ENCODE results near the gene GRID1.
"Not testable (repeated sequence)": the region's sequence is repeated elsewhere in the genome, so short reads cannot be mapped to it uniquely, and the experiment has no call there.

GRID1 gene

DNA sequence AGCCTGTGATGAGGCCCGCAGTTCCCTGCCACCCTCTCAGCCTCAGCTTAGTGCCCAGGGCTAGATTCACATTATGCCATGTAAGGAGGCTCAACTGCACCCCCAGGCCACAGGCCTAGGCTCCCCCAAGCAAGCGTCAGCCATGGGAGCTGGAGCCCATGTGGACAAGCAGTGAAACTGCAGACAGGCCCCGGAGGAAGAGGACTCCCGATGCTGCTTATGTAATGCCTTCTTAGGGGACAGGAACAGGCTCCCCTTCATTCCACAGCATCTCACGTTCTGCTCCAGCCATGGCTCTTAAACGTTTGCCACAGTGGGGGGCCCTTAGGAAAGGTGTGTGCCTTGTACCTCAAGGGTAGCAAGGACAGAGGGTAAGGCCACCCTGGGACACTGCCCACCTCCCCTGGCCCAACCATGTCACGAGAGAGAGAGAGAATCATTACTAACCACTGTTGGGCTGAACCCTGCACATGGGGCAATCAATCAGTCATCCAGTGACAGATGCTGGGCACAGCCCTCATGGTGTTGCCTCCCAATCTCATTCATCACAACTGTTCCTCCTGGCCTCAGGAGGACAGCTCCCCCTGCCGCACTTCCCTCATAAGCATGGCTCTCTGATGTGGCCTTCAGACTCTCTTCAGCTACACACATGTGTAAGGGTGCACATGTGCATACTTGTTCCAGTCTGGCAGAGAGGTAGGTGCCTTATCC is 263.0 kb downstream of the GRID1 start:
- DNase-seq = peak; percentile 28

DNA sequence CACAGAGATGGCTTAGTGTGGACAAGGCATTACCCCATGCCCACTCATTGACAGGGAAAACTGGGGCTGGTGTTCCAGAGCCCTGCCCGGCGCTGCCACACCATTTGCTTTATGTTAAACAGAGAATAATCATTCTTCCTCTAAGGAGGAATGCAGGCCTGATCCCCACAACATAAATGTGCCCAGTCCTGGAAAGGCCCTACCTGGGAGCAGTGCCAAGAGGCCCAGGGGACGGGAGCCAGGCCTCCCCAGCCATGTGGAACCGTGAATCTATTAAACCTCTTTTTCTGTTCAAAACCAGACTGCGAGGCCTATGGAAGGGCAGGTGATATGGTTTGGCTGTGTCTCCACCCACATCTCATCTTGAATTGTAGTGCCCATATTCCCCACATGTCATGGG is 264.1 kb downstream of the GRID1 start:
- DNase-seq = no peak

DNA sequence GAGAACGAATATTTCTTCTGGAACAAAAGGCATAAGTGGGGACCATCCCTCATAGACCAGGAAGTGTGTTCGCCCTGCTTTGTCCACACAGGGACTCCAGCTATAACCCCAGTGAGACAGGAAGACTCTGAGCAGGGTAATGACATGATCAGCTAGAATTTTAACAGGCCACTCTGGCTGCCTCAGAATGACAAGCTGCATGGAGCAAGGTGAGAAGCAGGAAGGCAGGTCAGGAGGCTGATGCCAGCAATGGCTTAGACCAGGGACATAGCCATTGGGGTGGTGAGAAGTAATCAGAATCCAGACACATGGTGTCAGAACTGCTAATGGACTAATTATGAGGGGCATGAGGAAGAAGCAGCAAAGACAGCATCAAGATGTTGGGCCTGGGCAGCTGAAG is 264.6 kb downstream of the GRID1 start:
- no peak for DNase-seq

DNA sequence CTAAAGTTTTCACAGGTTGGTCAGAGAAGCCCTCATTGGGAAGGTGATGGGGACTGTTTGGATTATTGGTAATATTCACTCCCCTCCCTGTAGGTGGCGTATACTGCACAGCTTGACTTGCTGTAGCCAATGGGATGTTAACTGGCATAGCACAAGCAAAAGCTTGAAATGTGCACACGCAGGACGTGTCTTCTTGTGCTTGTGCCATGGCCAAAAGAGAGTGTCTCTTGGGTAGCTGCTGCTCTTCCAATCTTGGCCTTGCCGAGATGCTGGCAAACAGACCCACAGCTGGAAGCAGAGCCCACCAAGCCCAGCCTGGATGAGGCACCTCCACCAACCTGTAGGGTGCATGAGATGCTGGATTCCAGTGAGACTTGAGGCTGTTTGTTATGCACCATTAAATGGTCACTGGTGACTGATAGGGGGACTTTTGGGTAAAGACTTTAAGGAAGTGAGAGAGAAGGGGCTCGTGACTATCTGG is 266.0 kb downstream of the GRID1 start:
- peak; percentile 67 for DNase-seq

DNA sequence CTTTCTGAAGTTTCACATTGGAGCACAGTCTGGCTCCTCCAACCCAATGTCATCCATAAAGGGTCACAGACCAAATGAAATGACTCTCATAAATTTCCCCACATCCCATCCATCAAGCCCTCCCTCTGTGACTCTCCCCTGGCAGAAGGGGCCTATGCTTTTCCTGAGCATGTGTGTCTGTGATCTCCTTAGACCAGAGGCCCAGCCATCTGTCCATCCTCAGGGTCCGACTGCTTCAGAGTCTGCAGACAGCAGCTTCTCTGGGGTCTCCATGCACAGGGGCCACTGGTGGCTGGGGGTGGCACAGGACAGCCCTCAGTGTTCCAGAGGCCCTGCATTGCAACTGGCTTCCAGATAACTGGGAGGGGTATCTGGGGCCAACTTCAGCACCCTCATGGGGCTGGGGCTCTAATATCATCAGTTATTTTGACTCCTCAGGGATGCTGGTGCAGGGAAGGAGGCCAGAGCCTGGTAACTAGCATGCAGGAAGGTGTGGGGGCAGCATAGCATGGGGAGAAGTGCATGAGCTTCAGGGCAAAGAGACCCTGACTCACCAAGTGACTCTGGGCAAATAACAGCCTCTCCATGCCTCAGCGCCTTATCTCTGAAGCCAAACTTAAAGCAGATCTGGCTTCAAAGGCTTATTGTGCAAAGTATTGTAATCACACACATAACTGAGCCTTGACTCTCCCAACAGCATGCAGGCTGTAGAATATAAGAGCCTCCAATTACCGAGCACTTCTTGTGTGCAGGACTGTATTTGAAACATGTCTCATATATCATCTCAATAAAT is 266.9 kb downstream of the GRID1 start:
- no peak for DNase-seq

DNA sequence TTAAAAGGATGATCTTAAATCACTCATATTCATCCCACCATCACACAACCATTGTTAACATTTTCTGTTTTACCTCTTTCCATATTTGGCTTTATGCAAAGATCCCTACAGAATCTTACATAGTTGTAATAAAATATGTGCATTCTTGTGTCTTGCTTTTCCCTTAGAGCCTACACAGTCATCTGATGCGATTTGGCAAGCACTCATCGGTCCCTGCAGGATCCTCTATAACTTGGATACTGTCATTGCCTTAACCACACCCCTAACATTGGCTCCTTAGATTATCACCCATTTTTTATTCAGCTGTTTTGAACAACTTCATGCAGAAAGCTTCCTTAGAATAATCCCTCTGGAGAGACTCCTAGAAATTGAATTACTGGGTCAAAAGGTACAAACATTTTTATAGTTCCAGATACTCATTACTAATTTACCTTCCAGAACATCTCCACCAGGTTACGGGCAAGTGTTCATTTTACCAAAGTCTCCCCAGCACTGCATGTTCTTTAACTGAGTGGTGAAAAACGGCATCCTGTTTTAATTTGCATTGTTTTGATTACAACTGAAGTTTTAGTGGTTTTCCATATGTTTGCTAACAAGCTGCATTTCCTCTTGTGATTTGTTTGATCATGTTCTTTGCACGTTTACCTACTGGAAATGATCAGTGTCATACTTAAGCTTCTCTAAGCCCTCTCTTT is 268.3 kb downstream of the GRID1 start:
- DNase-seq = no peak

DNA sequence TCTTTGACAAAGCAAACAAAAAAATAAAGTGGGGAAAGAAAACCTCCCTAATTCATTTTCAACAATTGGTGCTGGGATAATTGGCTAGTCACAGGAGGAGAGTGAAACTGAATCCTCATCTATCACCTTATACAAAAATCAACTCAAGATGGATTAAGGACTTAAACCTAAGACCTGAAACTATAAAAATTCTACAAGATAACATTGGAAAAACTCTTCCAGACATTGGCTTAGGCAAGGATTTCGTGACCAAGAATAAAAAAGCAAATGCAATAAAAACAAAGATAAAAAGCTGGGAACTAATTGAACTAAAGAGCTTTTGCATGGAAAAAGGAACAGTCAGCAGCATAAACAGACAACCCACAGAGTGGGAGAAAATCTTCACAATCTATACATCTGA is 271.5 kb downstream of the GRID1 start:
- peak; percentile 2 for DNase-seq

DNA sequence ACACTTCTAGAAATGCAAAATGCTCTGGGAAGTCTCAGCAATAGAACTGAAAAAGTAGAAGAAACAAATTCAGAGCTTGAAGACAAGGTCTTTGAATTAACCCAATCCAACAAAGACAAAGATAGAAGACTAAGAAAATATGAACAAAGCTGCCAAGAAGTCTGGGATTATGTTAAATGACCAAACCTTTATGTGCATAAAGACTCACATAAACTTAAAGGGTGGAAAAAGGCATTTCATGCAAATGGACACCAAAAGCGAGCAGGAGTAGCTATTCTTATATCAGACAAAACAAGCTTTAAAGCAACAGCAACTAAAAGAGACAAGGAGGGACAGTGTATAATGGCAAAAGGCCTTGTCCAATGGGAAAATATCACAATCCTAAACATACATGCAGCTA is 274.3 kb downstream of the GRID1 start:
- DNase-seq = not testable (repeated sequence)

DNA sequence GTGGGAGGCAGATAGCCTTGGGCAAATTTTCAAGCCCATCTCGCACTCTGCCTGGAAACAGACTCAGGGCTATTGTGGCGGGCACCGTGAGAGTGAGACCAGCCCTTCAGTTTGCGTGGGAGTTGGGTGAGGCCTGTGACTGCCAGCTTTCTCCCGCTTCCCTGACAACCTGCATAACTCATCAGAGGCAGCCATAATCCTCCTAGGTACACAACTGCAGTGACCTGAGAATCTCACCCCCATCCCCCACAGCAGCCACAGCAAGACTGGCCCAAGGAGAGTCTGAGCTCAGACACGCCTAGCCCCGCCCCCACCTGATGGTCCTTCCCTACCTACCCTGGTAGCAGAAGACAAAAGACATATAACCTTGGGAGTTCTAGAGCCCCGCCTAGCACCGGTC is 275.4 kb downstream of the GRID1 start:
- peak; percentile 32 for DNase-seq

DNA sequence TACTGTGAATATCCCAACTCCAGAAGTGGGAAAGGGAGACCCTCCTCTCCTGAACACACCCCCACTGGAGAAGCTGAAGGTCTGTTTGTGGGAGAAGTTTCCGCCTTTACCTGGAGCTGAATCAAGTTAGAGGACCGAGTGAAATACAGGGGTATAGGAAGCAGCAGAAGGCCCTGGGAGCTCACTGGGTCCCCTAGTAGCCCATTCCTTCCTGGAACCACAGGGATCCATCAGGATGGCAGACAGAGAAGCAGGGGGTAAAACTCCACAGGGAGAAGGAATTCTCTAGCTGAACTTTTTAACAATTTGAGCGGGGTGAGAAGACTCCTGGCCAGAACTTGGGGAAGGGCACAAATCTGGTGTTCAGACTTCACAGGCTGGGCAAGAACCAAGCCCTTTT is 275.8 kb downstream of the GRID1 start:
- peak; percentile 27 for DNase-seq

DNA sequence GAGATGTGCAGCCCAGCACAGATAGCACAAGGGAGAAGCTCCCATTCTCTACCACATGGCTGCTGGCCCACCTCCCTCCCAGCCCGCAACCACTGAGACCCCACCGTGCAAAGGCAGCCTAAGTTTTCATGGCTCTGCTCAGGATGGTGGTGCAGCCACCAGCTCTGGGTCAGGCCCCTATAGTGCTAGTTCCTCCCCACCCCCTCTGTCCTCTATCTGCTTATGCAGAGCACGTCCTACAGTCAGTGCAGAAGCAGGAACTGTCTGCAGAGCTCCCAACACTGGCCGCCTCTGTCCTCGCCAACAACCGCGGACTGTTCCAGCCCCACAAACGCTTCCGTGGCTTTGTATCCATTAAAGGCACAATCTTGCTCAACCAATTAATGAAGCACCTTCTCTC is 278.9 kb downstream of the GRID1 start:
- DNase-seq = no peak

DNA sequence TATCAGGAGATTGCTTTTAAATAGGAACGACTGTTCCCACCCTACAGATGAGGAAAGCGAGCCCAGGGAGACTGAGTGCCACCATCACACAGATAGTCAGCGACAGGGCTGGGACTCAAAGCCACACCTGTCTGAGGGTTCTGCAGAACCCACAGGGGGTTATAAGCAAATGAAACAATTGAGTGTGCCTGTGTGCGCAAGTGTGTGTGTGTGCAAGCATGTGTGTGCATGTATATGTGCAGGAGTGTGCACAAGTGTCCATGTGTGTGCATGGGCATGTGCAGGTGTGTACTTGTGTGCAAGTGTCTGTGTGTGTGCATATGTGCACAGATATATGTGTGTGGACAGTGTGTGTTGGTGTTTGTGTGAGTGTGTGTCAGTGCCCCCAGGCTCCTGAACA is 280.2 kb downstream of the GRID1 start:
- no peak for DNase-seq

DNA sequence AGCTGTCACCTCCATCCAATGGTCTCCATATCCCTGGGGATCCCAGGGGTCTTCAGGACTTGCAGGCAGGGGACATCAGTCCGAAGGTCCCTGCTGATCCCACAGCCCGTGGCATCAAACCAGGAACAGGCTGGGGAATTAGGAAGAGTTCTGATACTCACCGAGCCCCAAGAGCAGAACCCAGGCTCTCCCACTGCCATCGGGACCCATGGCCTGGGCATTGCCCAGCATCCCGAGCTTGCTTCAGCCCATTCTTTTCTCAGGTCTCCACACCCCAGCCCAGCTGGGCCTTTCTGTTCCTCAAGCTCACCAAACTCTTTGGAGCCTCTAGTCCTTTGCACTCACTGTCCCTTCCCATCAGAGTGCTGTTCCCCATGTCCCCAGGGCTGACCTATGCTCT is 280.9 kb downstream of the GRID1 start:
- no peak for DNase-seq

DNA sequence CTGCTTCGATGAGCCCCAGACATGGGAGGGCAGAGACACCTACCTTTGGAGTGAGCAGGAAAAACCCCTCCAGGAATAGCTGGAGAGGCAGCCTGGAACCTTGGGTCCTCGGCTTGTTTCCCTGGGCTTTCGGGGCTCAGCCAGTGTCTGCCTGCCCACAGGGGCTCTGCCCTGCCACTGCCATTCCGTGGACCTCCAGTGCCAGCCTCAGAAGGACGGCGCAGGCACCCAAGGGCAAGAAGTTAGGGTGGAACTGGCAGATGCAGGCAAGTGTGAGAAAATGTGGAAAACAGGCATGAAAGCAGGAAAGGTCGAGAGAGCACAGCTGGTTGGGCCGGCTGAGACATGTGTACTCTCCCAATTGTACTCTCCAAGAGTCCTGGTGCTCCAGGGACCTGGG is 281.5 kb downstream of the GRID1 start:
- no peak for DNase-seq

DNA sequence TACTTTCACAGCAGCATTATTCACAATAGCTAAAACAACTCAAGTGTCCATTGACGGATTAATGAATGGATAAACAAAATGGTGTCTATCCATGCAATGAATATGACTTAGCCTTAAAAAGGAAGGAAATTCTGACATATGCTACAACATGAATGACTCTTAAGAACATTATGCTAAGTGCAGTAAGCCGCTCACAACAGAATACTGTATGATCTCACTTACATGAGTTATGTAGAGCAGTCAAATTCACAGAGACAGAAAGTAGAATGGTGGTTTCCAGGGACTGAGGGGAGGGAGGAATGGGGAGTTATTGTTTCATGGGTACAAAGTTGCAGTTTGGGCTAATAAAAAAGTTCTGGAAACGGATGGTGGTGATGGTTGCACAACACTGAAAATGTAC is 282.0 kb downstream of the GRID1 start:
- DNase-seq = no peak

DNA sequence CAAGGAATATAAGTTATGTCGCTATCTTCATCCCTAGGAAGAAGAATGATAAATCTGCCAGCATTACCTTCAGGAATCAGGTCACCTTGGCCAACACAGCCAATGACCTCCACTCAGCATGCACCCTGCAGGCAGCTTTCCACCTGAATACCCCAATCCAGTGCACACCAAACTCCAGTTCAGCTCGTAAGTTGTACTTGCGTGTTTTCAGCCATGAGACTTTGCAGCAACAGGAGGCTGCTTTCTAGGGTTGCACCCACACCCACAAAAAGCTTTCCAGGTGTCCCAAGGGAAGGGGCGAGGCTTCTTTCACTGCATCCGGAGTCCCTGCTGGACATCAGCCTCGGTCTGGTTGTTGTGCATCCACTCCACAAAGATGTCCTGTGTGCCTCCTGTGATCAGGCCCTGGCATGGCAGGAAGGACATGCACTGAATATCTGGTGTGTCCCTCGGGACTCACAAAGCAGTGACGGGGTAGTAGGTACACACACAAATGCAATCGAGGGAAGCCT is 282.9 kb downstream of the GRID1 start:
- DNase-seq = no peak

DNA sequence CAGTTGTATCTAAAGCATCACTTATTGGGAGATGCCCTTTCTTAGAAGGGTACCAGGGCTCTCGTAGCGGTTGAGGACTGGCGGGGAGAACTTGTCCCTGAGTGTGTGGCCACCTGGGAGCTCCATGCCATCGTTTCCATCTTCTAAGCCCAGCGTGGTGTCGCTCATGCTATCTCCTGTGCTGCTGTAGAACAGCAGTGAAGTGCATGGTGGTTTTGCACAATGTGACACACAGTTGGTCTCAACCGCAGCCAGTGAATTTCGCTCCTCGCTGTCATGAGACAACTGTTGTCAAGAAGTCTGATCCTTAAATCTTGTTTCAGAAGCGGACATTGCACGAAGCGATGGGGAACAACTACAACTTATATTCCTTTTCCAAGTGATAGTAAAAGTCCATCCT is 283.4 kb downstream of the GRID1 start:
- no peak for DNase-seq

DNA sequence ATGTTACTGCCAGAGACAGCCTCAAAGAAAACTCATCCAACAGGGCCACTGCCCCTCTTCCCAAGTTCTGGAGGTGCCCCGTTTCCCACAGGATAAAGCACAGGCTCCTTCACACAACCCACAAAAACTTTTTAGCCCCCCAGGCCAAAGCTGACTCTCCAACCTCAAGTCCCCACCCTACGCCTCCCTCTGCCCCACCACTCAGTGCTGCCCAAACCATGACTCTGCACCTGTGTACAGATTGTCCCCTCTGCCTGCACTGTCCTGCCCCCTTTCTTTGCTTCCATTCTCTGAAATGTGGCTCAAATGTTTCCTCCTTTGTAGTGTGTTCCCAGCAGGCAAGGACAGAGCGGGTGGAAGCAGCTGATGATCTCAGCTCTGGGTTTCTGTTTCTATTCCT is 284.0 kb downstream of the GRID1 start:
- no peak for DNase-seq

DNA sequence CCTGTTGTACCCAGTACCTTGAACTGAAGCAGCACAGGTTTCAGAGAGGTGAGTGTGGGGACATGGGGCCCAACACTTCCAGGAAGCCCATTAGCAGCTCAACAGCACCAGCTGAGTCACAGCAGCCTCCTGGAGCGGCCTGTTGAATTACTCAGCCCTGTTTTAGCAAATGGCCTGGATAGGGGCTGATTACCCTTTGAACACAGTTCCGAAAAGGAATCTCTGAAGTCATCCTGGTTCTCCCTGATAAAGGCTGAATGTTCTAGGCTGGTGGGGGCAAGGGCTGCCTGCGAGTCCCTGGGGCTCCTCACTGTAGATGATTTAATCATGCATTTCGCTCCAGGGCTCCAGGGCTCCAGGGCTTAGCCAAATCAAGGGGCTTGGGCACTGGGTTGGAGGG is 287.5 kb downstream of the GRID1 start:
- DNase-seq = peak; percentile 11

DNA sequence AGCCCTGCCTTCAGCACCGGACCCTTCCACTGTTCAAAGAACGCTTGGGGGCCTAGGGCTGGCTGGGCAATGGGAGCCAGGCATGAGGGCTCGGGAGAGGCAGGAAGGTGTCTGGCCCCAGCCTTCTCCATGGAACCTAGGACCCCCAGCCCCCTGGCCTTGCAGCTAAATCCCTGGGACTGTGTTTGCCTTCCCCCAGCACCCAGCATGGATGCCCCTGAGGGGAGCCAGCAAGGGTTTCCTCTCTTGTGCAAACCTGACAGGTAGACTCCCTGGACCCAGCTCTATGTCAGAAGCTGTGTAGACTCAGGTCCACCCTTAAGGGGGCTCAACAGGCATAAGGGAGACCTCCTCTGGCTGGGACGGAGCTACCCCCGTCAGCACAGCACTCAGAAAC is 288.0 kb downstream of the GRID1 start:
- DNase-seq = no peak

DNA sequence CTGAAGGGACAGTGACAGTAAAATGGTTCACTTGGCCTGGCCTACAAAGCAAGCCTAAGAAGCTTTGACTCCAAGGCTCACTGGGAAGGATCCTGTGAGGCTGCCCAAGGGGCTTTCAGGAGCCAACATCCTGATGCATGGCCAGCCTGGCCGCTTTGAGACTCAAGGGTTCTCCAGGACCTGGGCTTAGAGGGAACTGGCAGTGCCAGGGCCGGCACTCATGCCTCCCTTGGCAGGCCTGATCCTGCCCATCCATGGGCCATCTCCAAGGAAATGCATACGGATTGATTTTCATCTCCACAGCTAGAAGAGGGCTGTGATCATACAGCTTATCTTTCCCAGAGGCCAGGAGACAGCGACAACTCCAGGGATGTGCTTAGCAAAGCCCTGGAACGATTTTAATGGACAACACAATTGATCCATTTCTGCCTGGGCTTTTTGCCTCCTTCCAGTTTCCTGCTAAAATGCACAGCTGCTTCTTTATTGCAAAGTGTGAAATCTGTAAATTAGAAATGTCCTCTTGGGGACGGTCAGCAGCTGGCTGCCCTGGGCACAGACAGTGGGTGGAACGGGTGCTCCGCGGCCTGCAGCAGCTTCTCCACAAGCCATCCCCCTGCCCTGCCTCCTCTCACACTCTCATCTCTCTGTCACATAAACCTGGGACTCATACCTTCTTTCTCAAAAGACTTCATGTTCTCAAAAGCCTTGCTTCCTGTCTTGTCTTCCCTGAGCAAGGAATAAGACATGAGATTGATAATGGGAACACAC is 288.5 kb downstream of the GRID1 start:
- DNase-seq = no peak

DNA sequence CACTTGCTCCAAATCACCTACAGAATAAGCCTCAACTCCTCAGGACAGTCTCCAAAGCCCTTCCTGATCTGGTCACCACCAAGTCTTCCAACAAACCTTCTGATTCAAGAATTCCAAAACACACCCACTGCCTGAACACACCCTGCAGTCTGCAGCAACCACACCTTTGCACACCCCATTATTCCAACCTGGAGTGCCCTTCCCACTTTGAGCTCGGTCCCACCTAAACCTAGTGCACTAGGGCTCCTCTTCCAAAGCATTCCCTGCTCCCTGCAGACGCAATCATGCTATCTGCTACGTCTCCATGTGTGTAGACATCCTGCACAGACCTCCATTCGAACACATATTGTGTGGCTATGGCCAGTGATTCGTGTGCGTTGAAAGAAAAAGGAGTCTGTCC is 289.3 kb downstream of the GRID1 start:
- DNase-seq = no peak

DNA sequence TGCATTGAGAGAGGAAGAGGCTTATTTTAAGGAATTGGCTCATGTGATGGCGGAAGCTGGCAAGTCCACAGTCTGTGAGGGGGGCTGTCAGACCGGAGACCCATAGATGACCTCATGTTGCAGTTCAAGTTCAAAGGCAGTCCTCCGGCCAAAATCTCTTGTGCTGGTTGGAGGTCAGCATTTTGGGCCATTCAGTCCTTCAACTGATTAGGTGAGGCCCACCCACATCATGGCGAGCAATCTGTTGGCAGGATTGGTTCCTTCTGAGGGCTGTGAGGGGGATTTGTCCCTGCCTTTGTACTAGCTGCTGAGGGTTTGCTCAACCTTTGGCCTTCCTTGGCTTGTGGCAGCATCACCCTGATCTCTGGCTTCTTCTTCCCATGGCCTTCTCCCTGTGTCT is 290.1 kb downstream of the GRID1 start:
- not testable (repeated sequence) for DNase-seq
